Measurements from ENCODE around the gene SPEG. TPM values are rescaled to one million over a fixed set of nuclear protein-coding genes. Genes with fewer than 3 reads are reported as not detected.
A peak's percentile ranks its signal among the peaks of the same experiment; 100 is the strongest.

The SPEG gene
- total RNA-seq, 3 donors from 2014 or later: 0.32 to 36.6 (median 21.0) TPM

- H3K9me3 ChIP-seq: no peaks in the 10 kb centered on the region
- H3K27ac ChIP-seq: peak overlapping the region in 1 of 2 donors; percentile 86
- H3K36me3 ChIP-seq: no peaks in the 10 kb centered on the region
- H3K4me3 ChIP-seq: no peak overlapping the region
- H3K4me1 ChIP-seq: no peaks in the 10 kb centered on the region
- intact Hi-C loops (cut with DNase I; ENCODE audit: low total_unique reads): no loop called here
- TF ChIP-seq POLR2AphosphoS5 (IDR thresholded peaks at IDR 0.05) (no peak), CTCF (IDR thresholded peaks at IDR 0.05) (no peak), POLR2A (IDR thresholded peaks at IDR 0.05) (no peak)
- H3K27me3 ChIP-seq: no peaks in the 10 kb centered on the region
- DNase-seq (ENCODE audit: low spot score in 2 of 2): no peak
Measured at GRCh38 chr2:219443697-219444023, 9.0 kb downstream of the SPEG start.

- intact Hi-C loops (cut with DNase I; ENCODE audit: low total_unique reads): no loop called here
- Histone ChIP-seq H3K36me3 (no peaks in the 10 kb centered on the region), H3K4me3 (peak overlapping the region in 1 of 3 donors; percentile 31), H3K27ac (peak overlapping the region; percentile 48 to 69), H3K4me1 (no peaks in the 10 kb centered on the region), H3K9me3 (no peaks in the 10 kb centered on the region), H3K27me3 (no peaks in the 10 kb centered on the region)
- DNase-seq (ENCODE audit: low spot score in 2 of 2): no peak
- TF ChIP-seq POLR2AphosphoS5 (IDR thresholded peaks at IDR 0.05) (no peak), POLR2A (IDR thresholded peaks at IDR 0.05) (no peak), CTCF (IDR thresholded peaks at IDR 0.05) (no peak)
Measured at GRCh38 chr2:219444566-219445091, 10.0 kb downstream of the SPEG start.

DNA sequence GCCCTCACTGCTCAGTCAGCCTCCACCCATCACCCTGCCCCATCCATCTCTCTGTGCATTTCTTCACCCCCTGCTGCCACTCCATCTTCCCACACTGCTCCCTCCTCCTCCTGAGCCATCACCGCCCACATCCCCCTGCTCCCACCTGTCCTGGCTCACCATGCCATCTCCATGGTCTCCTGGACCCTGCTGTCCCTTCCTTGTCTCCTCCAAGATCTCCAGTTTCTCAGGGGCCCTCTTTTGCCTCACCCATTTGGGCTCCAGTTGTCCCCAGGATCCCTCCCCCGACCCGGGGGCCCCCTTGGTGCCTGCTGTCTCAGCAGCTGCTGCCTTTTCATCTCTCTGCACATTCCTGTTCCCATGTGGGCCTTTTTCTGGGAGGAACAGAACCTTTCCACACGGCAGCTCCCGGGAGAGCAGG lies 10.6 kb downstream of the SPEG start:
- H3K9me3 ChIP-seq: no peaks in the 10 kb centered on the region
- H3K27me3 ChIP-seq: no peaks in the 10 kb centered on the region
- intact Hi-C loops (cut with DNase I; ENCODE audit: low total_unique reads): no loop called here
- peak overlapping the region; percentile 48 to 69 for H3K27ac ChIP-seq
- no peaks in the 10 kb centered on the region for H3K4me1 ChIP-seq
- H3K4me3 ChIP-seq: peak overlapping the region in 1 of 3 donors; percentile 31
- no peaks in the 10 kb centered on the region for H3K36me3 ChIP-seq
- no peak for TF ChIP-seq POLR2AphosphoS5 (IDR thresholded peaks at IDR 0.05)
- TF ChIP-seq CTCF (IDR thresholded peaks at IDR 0.05): no peak
- TF ChIP-seq POLR2A (IDR thresholded peaks at IDR 0.05): no peak
- DNase-seq (ENCODE audit: low spot score in 2 of 2): no peak

- intact Hi-C loops (cut with DNase I; ENCODE audit: low total_unique reads): no loop called here
- DNase-seq (ENCODE audit: low spot score in 2 of 2): no peak
- TF ChIP-seq POLR2AphosphoS5 (IDR thresholded peaks at IDR 0.05): no peak
- no peak for TF ChIP-seq CTCF (IDR thresholded peaks at IDR 0.05)
- TF ChIP-seq POLR2A (IDR thresholded peaks at IDR 0.05): no peak
- Histone ChIP-seq H3K4me3 (no peak overlapping the region), H3K27me3 (no peaks in the 10 kb centered on the region), H3K27ac (peak overlapping the region; percentile 48 to 69), H3K4me1 (no peaks in the 10 kb centered on the region), H3K36me3 (no peaks in the 10 kb centered on the region), H3K9me3 (no peaks in the 10 kb centered on the region)
Measured at GRCh38 chr2:219446101-219446504, 11.5 kb downstream of the SPEG start.

DNA sequence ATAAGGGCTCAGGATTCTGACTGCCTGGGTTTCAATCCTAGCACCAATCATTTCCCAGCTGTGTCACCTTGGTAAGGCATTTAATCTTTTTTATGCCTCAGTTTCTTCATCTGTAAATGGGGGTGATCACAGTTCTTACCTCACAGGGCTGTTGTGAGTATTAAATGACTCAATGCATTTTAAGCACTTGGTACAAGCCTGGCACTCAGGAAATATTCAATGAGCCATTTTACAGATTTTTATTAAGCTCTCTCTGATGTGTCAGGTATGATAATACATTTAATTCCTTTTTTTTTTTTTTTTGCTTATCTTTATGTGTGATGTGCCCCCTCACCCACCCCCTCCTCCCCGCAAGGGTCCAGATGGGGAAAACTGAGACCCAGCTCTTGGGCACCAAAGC lies 12.0 kb downstream of the SPEG start:
- Histone ChIP-seq H3K36me3 (no peaks in the 10 kb centered on the region), H3K9me3 (no peaks in the 10 kb centered on the region), H3K27ac (peak overlapping the region; percentile 48 to 69), H3K4me1 (no peaks in the 10 kb centered on the region), H3K4me3 (no peak overlapping the region), H3K27me3 (no peaks in the 10 kb centered on the region)
- DNase-seq (ENCODE audit: low spot score in 2 of 2): no peak
- TF ChIP-seq POLR2A (IDR thresholded peaks at IDR 0.05) (no peak), POLR2AphosphoS5 (IDR thresholded peaks at IDR 0.05) (no peak), CTCF (IDR thresholded peaks at IDR 0.05) (no peak)
- intact Hi-C loops (cut with DNase I; ENCODE audit: low total_unique reads): no loop called here
